Subcutaneous adipose tissue (tissue), 4 donors: Measurements from ENCODE around the gene SLC7A6. TPM values are rescaled to one million over a fixed set of nuclear protein-coding genes. Genes with fewer than 3 reads are reported as not detected.

Experiments used
- CTCF ChIP-seq: fragments of 450-650 bp; IDR thresholded peaks from one replicate; pipeline ENCODE4 v1.5.1; 2016; ENCODE audit warnings: low read depth, mild to moderate bottlenecking, control low read depth, antibody characterized with exemption, moderate library complexity
- total RNA-seq, 4 donors: library from RNA; depleted of rRNA; stranded (reverse); fragments of >200 nt; gene quantifications; one replicate each; pipeline ENCODE4 v1.1.0, GENCODE V29; 2016

Gene SLC7A6
- total RNA-seq, 4 donors from 2014 or later, result 87.4 to 494 (median 177) TPM

DNA sequence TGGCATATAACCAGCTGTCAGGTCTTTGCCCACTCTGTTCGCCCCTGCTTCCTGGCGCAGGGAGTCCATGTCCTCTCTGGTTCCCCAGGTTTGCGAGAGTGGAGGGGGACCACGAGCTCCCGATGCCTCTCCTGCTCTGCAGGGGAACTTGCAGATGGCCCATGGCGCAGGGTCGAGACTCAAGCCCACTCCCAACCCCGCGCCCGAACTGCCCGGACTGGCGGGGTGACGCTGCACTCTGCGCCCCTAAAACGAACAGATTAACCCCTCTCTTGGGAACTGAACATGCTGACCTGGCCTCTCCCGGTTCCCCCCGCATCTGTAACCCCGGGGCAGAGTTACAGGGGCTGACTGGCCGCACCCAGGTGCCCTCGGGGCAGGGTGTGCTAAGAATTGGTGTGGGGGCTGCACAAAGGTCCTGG is 19.8 kb upstream of the SLC7A6 start:
- TF ChIP-seq CTCF, result no peak

DNA sequence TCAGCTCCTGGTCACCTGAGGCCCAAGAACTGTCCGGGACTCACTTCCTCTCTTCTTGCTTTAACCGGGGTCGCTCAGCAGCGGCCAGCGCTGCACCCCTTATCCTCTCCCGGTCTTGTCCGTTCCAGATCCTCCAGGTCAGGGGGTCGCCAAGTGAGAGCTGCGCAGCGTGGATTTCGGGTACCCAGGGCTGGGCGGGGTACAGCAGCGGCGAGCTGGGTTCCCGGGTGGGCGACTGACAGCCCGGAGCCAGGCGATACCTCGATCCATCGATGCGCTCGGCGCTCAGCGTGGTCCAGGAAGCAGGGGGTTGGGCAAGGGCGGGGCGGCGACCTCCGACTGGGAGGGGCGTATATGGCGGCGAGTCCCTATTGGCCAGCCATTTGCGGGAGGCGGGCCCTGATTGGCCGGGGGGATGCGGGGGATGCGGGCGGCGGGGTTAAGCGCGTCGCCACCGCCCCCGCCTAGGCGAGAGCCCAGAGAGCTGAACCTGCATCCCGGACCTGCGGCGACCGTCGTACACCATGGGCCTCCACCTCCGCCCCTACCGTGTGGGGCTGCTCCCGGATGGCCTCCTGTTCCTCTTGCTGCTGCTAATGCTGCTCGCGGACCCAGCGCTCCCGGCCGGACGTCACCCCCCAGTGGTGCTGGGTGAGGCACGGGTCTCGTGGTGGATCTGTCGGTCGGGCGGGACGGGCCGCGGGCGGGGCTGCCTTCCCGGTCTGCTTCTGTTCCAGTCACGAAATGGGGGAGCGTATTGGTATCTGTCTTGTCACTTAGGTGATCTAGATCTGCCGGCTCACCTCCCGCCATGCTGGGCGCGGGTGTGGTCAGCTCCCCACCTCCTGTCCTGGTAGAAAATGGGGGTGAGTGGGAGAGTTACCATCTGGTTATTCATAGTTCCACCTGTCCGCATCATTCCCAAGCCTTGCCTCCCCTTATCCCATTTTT is 19.1 kb upstream of the SLC7A6 start, which contains the start of gene PLA2G15:
PLA2G15 (plus strand) TSS at position 471 of the 951 bp plus-strand sequence; CDS start at position 525, 54 bp downstream.
- no peak for TF ChIP-seq CTCF

- no peak for TF ChIP-seq CTCF
Observed at GRCh38 chr16:68246121-68246520, 18.2 kb upstream of the SLC7A6 start.

DNA sequence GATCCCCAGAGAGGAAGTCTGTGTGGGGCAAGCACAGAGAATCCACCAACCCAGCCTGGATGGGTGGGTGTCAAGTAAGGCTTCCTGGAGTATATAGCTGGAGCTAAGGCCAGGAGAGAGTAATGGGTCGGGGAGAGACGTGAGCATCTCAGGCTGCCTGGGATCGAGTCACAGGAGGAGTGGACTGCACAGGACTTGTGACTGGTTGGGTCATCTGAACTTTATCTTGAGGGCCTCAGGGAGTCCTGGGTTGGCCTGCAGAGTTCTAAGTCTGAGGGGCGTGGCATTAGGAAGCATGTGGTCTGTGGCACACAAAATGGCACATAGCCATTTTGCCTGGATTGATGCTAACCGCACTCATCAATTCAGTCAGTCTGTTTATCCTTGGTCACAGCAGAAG is 17.7 kb upstream of the SLC7A6 start:
- TF ChIP-seq CTCF, result no peak

DNA sequence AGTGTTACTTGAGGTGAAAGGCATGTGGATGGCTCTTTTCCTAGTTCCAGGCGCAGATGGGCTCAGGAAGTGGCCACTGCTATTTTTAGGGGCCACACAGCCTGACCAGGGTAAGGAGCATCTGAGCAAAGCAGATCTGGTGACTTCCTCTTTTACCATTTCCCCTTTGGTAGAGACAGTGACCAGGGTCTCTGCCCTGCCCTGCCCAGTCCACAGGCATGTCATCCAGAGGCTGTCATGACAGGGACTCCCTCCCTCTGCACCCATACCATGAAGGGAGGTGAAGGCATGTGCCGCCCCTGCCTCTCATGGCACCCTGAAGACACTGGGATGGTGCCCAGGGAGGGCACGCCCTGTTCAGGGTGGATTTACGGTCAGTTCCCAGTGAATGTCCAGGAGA is 16.9 kb upstream of the SLC7A6 start:
- no peak for TF ChIP-seq CTCF

DNA sequence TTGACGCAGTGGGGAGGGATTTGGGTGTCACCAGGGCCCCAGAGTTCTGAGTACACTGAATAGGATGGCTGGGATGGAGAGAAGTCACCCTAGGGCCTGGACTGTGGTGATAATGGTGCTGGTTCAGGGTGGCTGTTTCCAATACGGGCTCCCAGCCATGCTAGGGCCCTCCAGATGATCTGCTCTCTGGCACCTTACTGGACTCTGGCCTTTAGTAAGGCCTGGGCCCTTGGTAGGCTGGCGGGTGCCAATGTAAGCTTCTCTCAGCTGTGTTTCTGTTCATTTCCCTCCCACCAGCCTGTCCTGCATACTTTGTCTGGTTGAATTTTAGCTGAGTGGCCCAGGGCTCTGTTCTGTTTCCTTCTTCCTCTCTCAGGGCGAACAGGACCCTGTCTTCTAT is 16.4 kb upstream of the SLC7A6 start:
- TF ChIP-seq CTCF, result no peak

DNA sequence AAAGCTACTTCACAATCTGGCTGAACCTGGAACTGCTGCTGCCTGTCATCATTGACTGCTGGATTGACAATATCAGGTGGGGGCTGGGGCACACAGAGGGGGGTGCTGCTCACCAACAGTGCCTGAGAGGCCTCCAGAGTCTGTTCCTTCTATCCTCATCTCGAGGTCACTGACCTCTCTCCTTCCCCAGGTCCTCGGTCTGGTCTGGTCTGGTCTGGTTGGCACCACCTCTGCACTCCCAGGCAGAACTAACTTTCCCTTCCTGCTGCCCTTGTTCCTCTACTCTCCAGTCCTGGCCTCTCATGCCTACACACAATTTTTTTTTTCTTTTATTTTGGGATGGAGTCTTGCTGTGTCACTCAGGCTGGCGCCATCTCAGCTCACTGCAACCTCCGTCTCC is 15.0 kb upstream of the SLC7A6 start:
- TF ChIP-seq CTCF, result no peak
